HG03139 (cell line): ENCODE measurements around the gene CCDC6.
A peak's percentile ranks its signal among the peaks of the same experiment; 100 is the strongest.
"Not testable (repeated sequence)": the region's sequence is repeated elsewhere in the genome, so short reads cannot be mapped to it uniquely, and the experiment has no call there.

ENCODE experiments used
- ATAC-seq: cut with Tn5 transposase; IDR thresholded peaks from one replicate; pipeline ENCODE4 v1.9.1; 2021; ENCODE audit not compliant: unreplicated experiment

Gene CCDC6

DNA sequence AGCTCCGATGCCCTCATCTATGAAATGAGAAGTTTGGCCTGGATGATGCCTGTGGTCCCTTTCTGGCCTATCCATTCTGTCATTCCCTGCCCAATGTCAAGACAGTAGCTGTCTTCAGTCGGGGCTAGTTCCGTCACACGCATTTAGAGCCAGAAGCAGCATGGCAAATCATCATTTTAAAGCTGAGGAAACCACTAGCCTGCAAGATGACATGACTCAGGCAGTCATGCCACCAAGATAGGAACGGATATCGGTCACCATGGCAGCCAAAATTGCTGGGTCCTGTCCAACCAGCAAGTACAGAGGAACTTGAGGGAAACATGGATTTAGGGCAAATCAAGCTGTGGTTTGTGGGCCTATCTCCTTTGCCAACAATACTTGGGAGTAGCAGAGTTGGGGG lies 88.6 kb downstream of the CCDC6 start:
- no peak for ATAC-seq

GRCh38 chr10:59814878-59815277 lies 91.5 kb downstream of the CCDC6 start:
- no peak for ATAC-seq

GRCh38 chr10:59812519-59813122 lies 93.7 kb downstream of the CCDC6 start:
- ATAC-seq = no peak

DNA sequence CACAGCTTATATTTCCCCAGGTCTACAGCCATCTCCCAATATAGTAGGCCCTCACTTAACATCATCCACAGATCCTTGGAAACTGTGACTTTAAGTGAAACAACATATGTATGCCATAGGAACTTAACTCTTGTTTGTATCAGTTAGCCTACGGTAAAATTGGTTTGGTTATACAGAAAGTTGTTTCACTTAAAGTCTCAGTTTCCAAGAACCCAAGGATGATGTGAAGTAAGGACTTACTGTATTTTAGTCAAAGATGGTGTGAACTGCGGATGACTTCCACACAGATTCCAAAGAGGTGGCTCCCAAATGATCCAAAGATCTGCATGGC lies 96.7 kb downstream of the CCDC6 start:
- ATAC-seq = no peak

DNA sequence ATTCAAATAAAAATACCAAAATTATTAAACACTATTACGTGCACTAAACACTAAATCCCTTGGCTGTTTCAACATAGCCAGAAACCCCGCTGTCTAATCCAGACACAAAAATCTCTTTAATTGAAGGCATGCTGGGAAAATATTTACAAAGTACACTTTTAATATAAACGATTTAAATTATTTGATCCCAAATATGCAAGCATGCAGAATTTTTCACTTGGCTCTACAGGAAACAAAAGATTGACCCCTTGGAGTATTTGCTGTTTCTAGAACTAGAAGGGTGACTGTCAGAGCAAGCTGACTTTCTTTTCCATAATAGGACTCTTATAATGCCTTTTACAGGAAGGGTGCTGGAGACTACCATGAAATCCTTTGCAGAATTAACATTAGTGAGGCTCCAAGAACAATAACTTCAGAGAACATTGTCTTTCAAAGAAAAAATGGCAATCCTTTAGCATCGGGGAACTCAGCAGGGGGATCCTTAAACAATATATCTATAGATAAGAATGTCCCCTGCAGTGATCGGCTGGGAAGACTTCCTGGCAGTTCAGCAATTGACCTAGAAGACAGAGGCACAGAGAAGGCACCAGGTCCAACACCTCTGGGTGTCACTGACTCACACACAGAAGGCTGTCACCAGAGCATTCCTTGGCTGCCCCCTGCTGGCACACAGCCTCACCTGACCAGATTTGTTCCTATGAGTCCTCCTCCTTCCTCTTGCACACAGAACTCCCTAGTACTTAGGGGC lies 97.3 kb downstream of the CCDC6 start:
- peak; percentile 91 for ATAC-seq

DNA sequence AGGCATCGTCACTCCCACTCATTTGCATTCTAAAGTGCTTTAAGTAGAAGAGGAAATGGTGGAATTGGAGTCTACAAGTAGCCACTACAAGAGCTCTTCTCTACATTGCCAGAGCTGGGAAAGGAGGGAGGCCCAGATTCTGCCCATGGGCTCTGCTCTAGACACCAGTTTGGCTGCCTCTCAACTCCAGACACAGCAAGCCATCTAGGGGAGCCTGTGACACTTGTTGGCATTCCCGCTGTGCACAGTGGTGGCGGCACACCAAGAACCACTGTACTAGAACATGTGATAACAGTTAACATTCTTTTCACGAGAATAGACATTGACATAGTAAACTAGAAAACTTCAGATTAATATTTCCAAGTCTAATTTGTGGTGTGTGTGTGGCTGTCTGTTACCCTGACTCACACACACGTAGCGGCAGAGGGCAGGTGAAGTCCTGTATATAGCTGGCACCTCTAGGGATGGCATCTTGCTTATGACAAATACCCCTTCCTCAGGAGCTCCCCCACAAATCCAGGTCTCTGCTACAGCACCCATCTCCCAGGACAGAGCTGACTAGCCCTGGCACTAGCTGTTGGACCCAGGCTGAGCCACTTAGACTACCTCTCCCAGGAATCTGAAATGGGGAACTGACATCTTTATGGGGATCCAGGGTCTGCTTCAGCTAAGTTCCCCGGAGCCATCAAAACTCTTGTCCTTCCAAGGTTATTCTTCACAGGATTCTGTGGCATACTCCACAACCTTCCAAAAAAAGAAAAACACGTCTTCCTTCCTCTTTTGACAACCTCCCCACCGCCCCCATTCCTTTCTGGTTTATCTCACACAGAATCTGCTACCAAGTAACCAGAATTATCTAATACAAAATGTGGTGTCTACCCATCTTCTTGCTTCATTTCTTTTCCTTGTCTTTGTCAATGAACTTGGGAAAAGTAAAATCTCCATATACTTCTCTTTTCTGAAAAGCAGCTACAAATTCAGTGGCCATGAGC lies 98.4 kb downstream of the CCDC6 start:
- no peak for ATAC-seq

DNA sequence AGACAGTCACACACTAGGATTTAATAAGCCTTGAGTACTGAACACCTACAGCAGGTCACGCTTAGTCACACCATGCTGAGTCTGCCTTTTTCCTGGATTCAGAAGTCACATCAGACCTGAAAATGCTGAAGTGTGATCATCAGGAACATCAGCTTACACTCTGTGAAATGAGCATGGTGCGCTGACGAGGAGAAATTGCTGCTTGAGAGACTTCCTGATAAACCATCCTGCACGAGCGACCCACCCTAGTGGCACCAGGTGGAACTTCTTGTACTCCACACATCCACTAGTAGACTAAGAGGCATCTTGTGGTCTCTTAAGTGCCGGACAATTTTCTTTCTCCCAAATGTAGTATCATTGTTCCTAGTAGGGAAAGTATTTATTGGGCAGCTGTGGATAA lies 101.3 kb downstream of the CCDC6 start:
- ATAC-seq = no peak

- no peak for ATAC-seq
Observed at GRCh38 chr10:59804220-59804619, 102.1 kb downstream of the CCDC6 start.

DNA sequence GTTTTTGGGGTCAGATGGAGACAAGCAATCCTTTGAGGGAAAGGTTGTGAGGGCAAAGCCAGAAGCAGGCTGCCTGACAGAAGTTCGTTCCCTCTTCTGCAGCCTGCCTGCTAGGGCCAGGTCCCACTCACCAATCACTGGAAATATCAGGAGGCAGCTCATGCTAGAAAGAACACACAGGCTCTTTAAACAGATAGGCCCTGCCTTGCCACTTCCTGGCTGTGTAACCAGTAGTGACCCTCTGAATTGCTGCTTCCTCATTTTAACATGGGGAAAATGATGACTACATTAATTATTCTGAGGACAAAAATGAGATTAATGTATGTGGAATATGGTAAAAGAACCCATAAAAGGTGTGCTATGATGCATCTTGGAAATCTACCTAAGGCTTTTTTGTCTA lies 102.6 kb downstream of the CCDC6 start:
- ATAC-seq = no peak

- no peak for ATAC-seq
Observed at GRCh38 chr10:59801171-59801570, 105.2 kb downstream of the CCDC6 start.

GRCh38 chr10:59799421-59799820 lies 106.9 kb downstream of the CCDC6 start:
- no peak for ATAC-seq

GRCh38 chr10:59793919-59794318 lies 112.4 kb downstream of the CCDC6 start:
- ATAC-seq = no peak

DNA sequence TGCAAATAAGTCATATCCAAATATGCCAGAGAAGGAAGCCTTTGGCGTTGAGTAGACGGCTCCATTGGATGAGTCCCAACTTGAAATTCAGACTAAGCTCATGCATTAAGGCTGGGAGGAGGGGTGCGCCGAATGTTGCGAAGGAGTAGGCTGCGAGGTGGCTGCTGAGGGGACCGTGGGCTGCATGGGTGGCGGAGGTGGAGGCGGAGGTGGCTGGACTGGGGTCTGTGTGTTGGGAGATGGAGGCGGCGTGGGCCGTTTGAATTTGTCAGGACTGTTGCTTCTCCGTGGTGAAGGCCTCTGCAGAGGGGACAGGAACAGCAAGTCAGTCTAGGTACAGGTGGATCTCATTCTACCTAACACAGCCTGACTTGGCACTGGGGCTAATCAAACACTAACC lies 113.5 kb downstream of the CCDC6 start:
- ATAC-seq = no peak

GRCh38 chr10:59791601-59792000 lies 114.8 kb downstream of the CCDC6 start:
- no peak for ATAC-seq

DNA sequence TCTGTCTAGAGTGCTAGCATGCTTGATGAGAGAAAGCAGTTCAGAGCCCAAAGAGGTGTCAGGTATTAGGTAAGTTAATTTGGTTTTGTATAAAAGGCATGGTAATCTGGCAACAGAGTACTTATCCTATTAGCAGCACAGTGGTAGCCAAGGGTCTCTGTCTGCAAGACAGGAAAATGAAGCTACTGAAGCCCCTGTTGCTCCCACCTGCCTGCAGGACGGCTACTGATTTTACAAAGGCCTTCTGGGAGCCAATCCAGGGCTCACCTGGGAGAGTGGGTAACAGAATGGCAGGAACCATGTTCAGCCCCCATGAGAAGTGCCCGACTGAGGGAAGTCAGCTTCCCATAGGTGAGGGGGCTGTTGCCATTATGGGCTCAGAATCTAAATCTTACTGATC lies 116.3 kb downstream of the CCDC6 start:
- not testable (repeated sequence) for ATAC-seq

DNA sequence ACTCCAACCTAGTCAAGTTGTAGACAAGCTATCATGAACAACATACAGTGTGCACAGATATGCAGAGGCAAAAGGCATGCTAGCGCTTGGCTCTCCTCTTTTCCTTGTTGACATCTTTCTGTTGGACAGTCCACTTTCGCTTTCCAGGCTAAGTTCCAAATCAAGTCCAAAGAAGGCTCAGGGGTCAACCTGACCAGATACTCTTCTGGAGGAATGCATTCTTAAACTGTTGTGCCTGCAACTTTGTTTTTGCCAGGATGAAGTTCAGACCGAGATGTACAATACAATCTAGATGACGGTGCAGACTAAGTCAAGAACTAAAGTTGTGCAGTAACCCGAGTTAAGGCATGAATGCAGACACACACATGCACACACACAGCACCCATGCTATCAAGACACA lies 117.4 kb downstream of the CCDC6 start:
- ATAC-seq = not testable (repeated sequence)

DNA sequence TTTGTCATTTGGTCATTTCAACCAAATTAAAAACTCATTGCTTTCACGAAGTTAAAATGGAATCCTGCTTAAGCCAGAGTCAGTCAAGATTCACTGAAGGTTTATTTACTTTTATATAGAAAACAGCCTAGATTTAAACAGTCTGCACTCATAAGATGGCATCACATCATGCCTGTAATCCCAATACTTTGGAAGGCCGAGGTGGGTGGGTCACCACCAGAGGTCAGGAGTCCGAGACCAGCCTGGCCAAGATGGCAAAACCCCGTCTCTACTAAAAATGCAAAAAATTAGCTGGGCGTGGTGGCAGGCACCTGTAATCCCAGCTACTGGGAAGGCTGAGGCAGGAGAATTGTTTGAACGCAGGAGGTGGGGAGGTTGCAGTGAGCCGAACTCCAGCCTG lies 119.3 kb downstream of the CCDC6 start:
- ATAC-seq = not testable (repeated sequence)

DNA sequence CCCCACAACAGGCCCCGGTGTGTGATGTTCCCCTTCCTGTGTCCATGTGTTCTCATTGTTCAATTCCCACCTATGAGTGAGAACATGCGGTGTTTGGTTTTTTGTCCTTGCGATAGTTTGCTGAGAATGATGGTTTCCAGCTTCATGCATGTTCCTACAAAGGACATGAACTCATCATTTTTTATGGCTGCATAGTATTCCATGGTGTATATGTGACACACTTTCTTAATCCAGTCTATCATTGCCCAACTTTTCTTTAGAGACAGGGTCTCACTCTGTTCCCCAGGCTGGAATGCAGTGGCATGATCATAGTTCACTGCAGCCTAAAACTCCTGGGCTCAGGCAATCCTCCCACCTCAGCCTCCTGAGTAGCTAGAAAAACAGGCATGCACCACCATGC lies 120.9 kb downstream of the CCDC6 start:
- ATAC-seq = not testable (repeated sequence)

- ATAC-seq = no peak
Observed at GRCh38 chr10:59781511-59781910, 124.8 kb downstream of the CCDC6 start.

- no peak for ATAC-seq
Observed at GRCh38 chr10:59779756-59780533, 126.4 kb downstream of the CCDC6 start.

DNA sequence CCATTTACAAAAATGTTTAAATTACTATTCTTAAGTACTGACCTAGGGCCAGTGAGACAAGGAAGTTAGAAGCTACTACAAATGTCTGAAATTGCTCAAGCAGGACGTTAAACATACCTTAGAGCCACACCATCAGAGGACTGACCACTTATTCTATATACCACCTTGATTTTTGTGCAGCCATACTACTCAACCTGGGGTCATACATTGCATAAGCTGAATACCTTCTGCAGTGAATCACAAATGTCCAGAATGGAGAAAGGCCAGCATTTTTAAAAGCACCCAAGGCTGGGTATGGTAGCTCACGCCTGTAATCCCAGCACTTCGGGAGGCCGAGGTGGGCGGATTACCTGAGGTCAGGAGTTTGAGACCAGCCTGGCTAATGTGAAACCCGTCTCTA lies 131.9 kb downstream of the CCDC6 start:
- no peak for ATAC-seq
